IMR-90 (cell line): ENCODE measurements around the gene CTSL. TPM values are rescaled to one million over a fixed set of nuclear protein-coding genes. Genes with fewer than 3 reads are reported as not detected.

Source experiments
- ATAC-seq: fragments of 200-7000 bp; cut with Tn5 transposase; 2 replicates; pipeline ENCODE4 v1.9.1; 2020; ENCODE audit warnings: low read depth, mild to moderate bottlenecking, moderate library complexity
- BruUV-seq: library from RNA; stranded (reverse); fragments of 400-500 nt; replicated peaks from 2 replicates; lab custom pipeline; 2021; lab: Mats Ljungman, UMichigan
- CTCF ChIA-PET: fragments of 300-600 bp; formaldehyde crosslinking; extraction: SDS; loops from one replicate; lab custom pipeline; 2021; ENCODE audit warnings: antibody characterized with exemption; lab: Yijun Ruan, JAX
- POLR2A ChIA-PET: fragments of 300-600 bp; sonication (Branson Sonifier 250); formaldehyde crosslinking; loops from one replicate; lab custom pipeline; 2022; ENCODE audit warnings: antibody characterized with exemption; ENCODE audit not compliant: unreplicated experiment; lab: Charles Lee
- DNase-seq: peaks from one replicate; pipeline ENCODE4 v3.0.0; 2013
- H2AFZ ChIP-seq: replicated peaks from 2 replicates; pipeline ENCODE3; 2013; ENCODE audit warnings: low read length, mild to moderate bottlenecking; ENCODE audit not compliant: poor library complexity
- H2AK5ac ChIP-seq: 2 replicates; pipeline ENCODE4 v1.6.1; 2013; ENCODE audit warnings: low read depth, low read length, inconsistent platforms
- H2AK9ac ChIP-seq: replicated peaks from 2 replicates; pipeline ENCODE3; 2013; ENCODE audit warnings: mild to moderate bottlenecking, low read depth, low read length, moderate library complexity; ENCODE audit not compliant: poor library complexity
- H2BK120ac ChIP-seq: 2 replicates; pipeline ENCODE4 v1.6.1; 2013; ENCODE audit warnings: low read depth, low read length, inconsistent platforms
- H2BK15ac ChIP-seq: 3 replicates; pipeline ENCODE4 v1.6.1; 2013; ENCODE audit warnings: low read depth, low read length, inconsistent platforms
- H2BK20ac ChIP-seq: 2 replicates; pipeline ENCODE4 v1.6.1; 2013; ENCODE audit warnings: low read depth, mild to moderate bottlenecking, inconsistent platforms, low read length, moderate library complexity
- H2BK5ac ChIP-seq: 2 replicates; pipeline ENCODE4 v1.6.1; 2013; ENCODE audit warnings: mild to moderate bottlenecking, low read depth, low read length, inconsistent platforms; ENCODE audit not compliant: poor library complexity, severe bottlenecking
- H3K14ac ChIP-seq: replicated peaks from 2 replicates; pipeline ENCODE4 v1.6.1; 2013; ENCODE audit warnings: low read depth, low read length, inconsistent platforms
- H3K18ac ChIP-seq: 2 replicates; pipeline ENCODE4 v1.6.1; 2013; ENCODE audit warnings: low read depth, low read length, control low read depth
- H3K23ac ChIP-seq: 2 replicates; pipeline ENCODE4 v1.6.1; 2013; ENCODE audit warnings: low read depth, low read length, inconsistent platforms
- H3K27ac ChIP-seq: 2 replicates; pipeline ENCODE4 v1.5.1; 2013; ENCODE audit warnings: mild to moderate bottlenecking, control low read depth, low read length; ENCODE audit not compliant: insufficient read depth
- H3K27me3 ChIP-seq: 2 replicates; pipeline ENCODE4 v1.6.1; 2013; ENCODE audit warnings: low read length; ENCODE audit not compliant: control insufficient read depth, insufficient read depth
- H3K36me3 ChIP-seq: 2 replicates; pipeline ENCODE4 v1.6.1; 2013; ENCODE audit warnings: low read length, mixed read lengths; ENCODE audit not compliant: control insufficient read depth, insufficient read depth
- H3K4ac ChIP-seq: 2 replicates; pipeline ENCODE4 v1.6.1; 2013; ENCODE audit warnings: low read depth, low read length, inconsistent platforms
- H3K4me1 ChIP-seq: 2 replicates; pipeline ENCODE4 v1.6.1; 2013; ENCODE audit warnings: low read length, mixed read lengths; ENCODE audit not compliant: control insufficient read depth, insufficient read depth
- H3K4me2 ChIP-seq: 2 replicates; pipeline ENCODE4 v1.6.1; 2013; ENCODE audit warnings: low read depth, mild to moderate bottlenecking, control low read depth, low read length, moderate library complexity
- H3K4me3 ChIP-seq: 2 replicates; pipeline ENCODE4 v1.5.1; 2013; ENCODE audit warnings: low read depth, mild to moderate bottlenecking, control low read depth, low read length, moderate library complexity; ENCODE audit not compliant: insufficient read depth
- H3K56ac ChIP-seq: 2 replicates; pipeline ENCODE4 v1.6.1; 2013; ENCODE audit warnings: low read length, inconsistent platforms; ENCODE audit not compliant: insufficient read depth; ENCODE audit errors: extremely low read depth
- H3K79me1 ChIP-seq, 2 experiments: 2 replicates each; pipeline ENCODE4 v1.6.1; 2013; ENCODE audit warnings: low read length in 2 of 2, inconsistent platforms in 1 of 2, low read depth in 1 of 2
- H3K9ac ChIP-seq: 2 replicates; pipeline ENCODE4 v1.6.1; 2013; ENCODE audit warnings: low read depth, low read length, control low read depth
- H3K9me1 ChIP-seq: 2 replicates; pipeline ENCODE4 v1.6.1; 2013; ENCODE audit warnings: low read length, inconsistent platforms; ENCODE audit not compliant: insufficient read depth
- H3K9me3 ChIP-seq: 2 replicates; pipeline ENCODE4 v1.6.1; 2013; ENCODE audit warnings: low read length; ENCODE audit not compliant: control insufficient read depth, insufficient read depth
- H4K20me1 ChIP-seq: 2 replicates; pipeline ENCODE4 v1.6.1; 2013; ENCODE audit warnings: low read length, inconsistent platforms; ENCODE audit not compliant: insufficient read depth
- H4K5ac ChIP-seq: 2 replicates; pipeline ENCODE4 v1.6.1; 2013; ENCODE audit warnings: mild to moderate bottlenecking, low read depth, low read length, control low read depth
- H4K8ac ChIP-seq, 2 experiments: 2 replicates each; pipeline ENCODE4 v1.6.1; 2013; ENCODE audit warnings: low read depth in 2 of 2, low read length in 2 of 2, control low read depth in 1 of 2, inconsistent platforms in 1 of 2
- H4K91ac ChIP-seq: 2 replicates; pipeline ENCODE4 v1.6.1; 2013; ENCODE audit warnings: low read depth, low read length, inconsistent platforms; ENCODE audit not compliant: insufficient read depth
- BHLHE40 ChIP-seq: fragments of 150-350 bp; IDR thresholded peaks from 2 replicates; pipeline ENCODE4 v1.6.1; 2016; ENCODE audit warnings: mild to moderate bottlenecking, low read depth, low read length
- CEBPB ChIP-seq: IDR thresholded peaks from 2 replicates; pipeline ENCODE4 v1.6.1; 2012; ENCODE audit warnings: low read depth, low read length, improper control_type of control experiment
- CHD1 ChIP-seq: IDR thresholded peaks from 2 replicates; pipeline ENCODE4 v1.6.1; 2012; ENCODE audit warnings: low read depth, low read length, improper control_type of control experiment
- ELK1 ChIP-seq: fragments of 150-350 bp; IDR thresholded peaks from 2 replicates; pipeline ENCODE4 v1.6.1; 2016; ENCODE audit warnings: low read depth, mild to moderate bottlenecking, low read length, moderate library complexity, borderline replicate concordance
- FOS ChIP-seq: fragments of 150-350 bp; IDR thresholded peaks from 2 replicates; pipeline ENCODE4 v1.6.1; 2016; ENCODE audit warnings: low read depth, low read length
- MAFK ChIP-seq: IDR thresholded peaks from 2 replicates; pipeline ENCODE4 v1.6.1; 2012; ENCODE audit warnings: low read depth, low read length, improper control_type of control experiment
- MAZ ChIP-seq: IDR thresholded peaks from 2 replicates; pipeline ENCODE4 v1.6.1; 2012; ENCODE audit warnings: low read depth, mild to moderate bottlenecking, low read length, improper control_type of control experiment, moderate library complexity, borderline replicate concordance
- MXI1 ChIP-seq: IDR thresholded peaks from 2 replicates; pipeline ENCODE4 v1.6.1; 2012; ENCODE audit warnings: low read depth, mild to moderate bottlenecking, low read length, moderate library complexity, borderline replicate concordance
- NFE2L2 ChIP-seq: fragments of 150-350 bp; IDR thresholded peaks from 2 replicates; pipeline ENCODE4 v1.6.1; 2016; ENCODE audit warnings: low read depth, mild to moderate bottlenecking, low read length
- POLR2A ChIP-seq: IDR thresholded peaks from 2 replicates; pipeline ENCODE4 v1.6.1; 2012; ENCODE audit warnings: mild to moderate bottlenecking, low read depth, low read length
- RAD21 ChIP-seq: IDR thresholded peaks from 2 replicates; pipeline ENCODE4 v1.6.1; 2012; ENCODE audit warnings: low read length, improper control_type of control experiment
- RCOR1 ChIP-seq: IDR thresholded peaks from 2 replicates; pipeline ENCODE4 v1.6.1; 2012; ENCODE audit warnings: mild to moderate bottlenecking, low read length, improper control_type of control experiment; ENCODE audit not compliant: insufficient replicate concordance
- RFX5 ChIP-seq: IDR thresholded peaks from 2 replicates; pipeline ENCODE4 v1.8.0; 2012; ENCODE audit warnings: low read depth, mild to moderate bottlenecking, low read length, moderate library complexity
- SMC3 ChIP-seq: fragments of 150-350 bp; IDR thresholded peaks from 2 replicates; pipeline ENCODE4 v1.6.1; 2016; ENCODE audit warnings: low read depth, mild to moderate bottlenecking, antibody characterized with exemption, low read length, moderate library complexity
- USF2 ChIP-seq: fragments of 150-350 bp; IDR thresholded peaks from 2 replicates; pipeline ENCODE4 v1.6.1; 2017; ENCODE audit warnings: mild to moderate bottlenecking, antibody characterized with exemption, low read length, low read depth
- WGBS, 2 experiments: methylation state at CpG; one replicate each; pipeline versions ENCODE4 v1.1.5 to v1.1.7; 2013; ENCODE audit warnings: missing lambda C conversion rate in 2 of 2; ENCODE audit not compliant: insufficient read length in 1 of 2; ENCODE audit errors: extremely low coverage in 2 of 2; 5-methylcytosine and 5-hydroxymethylcytosine counted together
- dilution Hi-C: fragments of 300-500 bp; cut with HindIII; formaldehyde crosslinking; loops from one replicate; pipeline ENCODE4 v1.14.3; 2018; ENCODE audit warnings: low sequenced_read_pairs; ENCODE audit not compliant: unreplicated experiment
- in situ Hi-C: fragments of 300-500 bp; cut with MboI; formaldehyde crosslinking; loops from 3 replicates; pipeline ENCODE4 v1.14.3; 2019; ENCODE audit warnings: low sequenced_read_pairs, inconsistent platforms, mixed read lengths
- intact Hi-C: fragments of 100-400 bp; cut with micrococcal nuclease; formaldehyde crosslinking; loops from 2 replicates; pipeline ENCODE4 v1.10.0; 2022
- polyA plus RNA-seq, 3 experiments: library from polyadenylated mRNA; depleted of rRNA; stranded (reverse); fragments of >200 nt; gene quantifications; 2 replicates each; pipeline ENCODE4 v1.2.3, GENCODE V29; 2012; ENCODE audit warnings: low replicate concordance in 1 of 3
- total RNA-seq: library from RNA; depleted of rRNA; stranded (reverse); fragments of >200 nt; gene quantifications from 2 replicates; pipeline ENCODE4 v1.2.3, GENCODE V29; 2012
- TF ChIP-seq, protein P1 (sequence below): conservative IDR thresholded peaks from 2 replicates; pipeline ENCODE4 v1.5.1; 2012; ENCODE audit warnings: mild to moderate bottlenecking, low read depth, low read length, improper control_type of control experiment

Gene CTSL
- total and polyA plus RNA-seq, 2 of the 4 experiments (the other 2 are of a cell fraction): 57.0 to 112 TPM

GRCh38 chr9:87695523-87695922, 30.4 kb upstream of the CTSL start:
- no peaks in the 10 kb centered on the region for H3K36me3 ChIP-seq

More at GRCh38 chr9:87695523-87695922, 30.4 kb upstream of the CTSL start:
- intact Hi-C loops: no loop called here
- H3K9ac ChIP-seq: no peak overlapping the region
- H3K4ac ChIP-seq: no peak overlapping the region
- no peak overlapping the region for H3K23ac ChIP-seq
- no peak overlapping the region for H2BK120ac ChIP-seq
- no peak overlapping the region for H2AK9ac ChIP-seq
- no peaks in the 10 kb centered on the region for H3K79me1 ChIP-seq
- no peak overlapping the region for H3K4me2 ChIP-seq
- H4K8ac ChIP-seq: no peak overlapping the region
- no peak for TF ChIP-seq CEBPB
- TF ChIP-seq MAZ: no peak
- no peak for TF ChIP-seq USF2
- TF ChIP-seq CHD1: no peak
- TF ChIP-seq ELK1: no peak
- no peak for TF ChIP-seq MXI1
- TF ChIP-seq RFX5: no peak
- TF ChIP-seq SMC3: no peak
- TF ChIP-seq RCOR1: no peak
- TF ChIP-seq, protein P1, sequence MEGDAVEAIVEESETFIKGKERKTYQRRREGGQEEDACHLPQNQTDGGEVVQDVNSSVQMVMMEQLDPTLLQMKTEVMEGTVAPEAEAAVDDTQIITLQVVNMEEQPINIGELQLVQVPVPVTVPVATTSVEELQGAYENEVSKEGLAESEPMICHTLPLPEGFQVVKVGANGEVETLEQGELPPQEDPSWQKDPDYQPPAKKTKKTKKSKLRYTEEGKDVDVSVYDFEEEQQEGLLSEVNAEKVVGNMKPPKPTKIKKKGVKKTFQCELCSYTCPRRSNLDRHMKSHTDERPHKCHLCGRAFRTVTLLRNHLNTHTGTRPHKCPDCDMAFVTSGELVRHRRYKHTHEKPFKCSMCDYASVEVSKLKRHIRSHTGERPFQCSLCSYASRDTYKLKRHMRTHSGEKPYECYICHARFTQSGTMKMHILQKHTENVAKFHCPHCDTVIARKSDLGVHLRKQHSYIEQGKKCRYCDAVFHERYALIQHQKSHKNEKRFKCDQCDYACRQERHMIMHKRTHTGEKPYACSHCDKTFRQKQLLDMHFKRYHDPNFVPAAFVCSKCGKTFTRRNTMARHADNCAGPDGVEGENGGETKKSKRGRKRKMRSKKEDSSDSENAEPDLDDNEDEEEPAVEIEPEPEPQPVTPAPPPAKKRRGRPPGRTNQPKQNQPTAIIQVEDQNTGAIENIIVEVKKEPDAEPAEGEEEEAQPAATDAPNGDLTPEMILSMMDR: no peak
- no peak for TF ChIP-seq RAD21
- no peak for TF ChIP-seq NFE2L2
- TF ChIP-seq FOS: no peak
- TF ChIP-seq POLR2A: no peak
- no peak for TF ChIP-seq MAFK
- TF ChIP-seq BHLHE40: no peak
- no peaks in the 10 kb centered on the region; the same call in 1 of the 2 replicates for H3K9me3 ChIP-seq
- no peak overlapping the region for H2BK20ac ChIP-seq
- DNase-seq: no peak
- no peak for ATAC-seq
- dilution Hi-C loops: no loop called here
- H3K27me3 ChIP-seq: no peaks in the 10 kb centered on the region
- no peak overlapping the region for H3K27ac ChIP-seq
- ChIA-PET CTCF (no interaction called here), POLR2A (no interaction called here)
- no peak overlapping the region for H2AFZ ChIP-seq
- no peaks in the 10 kb centered on the region for H4K20me1 ChIP-seq
- no peak overlapping the region for H4K91ac ChIP-seq
- H2BK15ac ChIP-seq: no peak overlapping the region
- H4K5ac ChIP-seq: no peak overlapping the region
- H3K56ac ChIP-seq: no peak overlapping the region
- no peak overlapping the region for H2BK5ac ChIP-seq
- no TSS peak for BruUV-seq
- H3K9me1 ChIP-seq: no peaks in the 10 kb centered on the region; the same call in 1 of the 2 replicates
- no peak overlapping the region for H3K14ac ChIP-seq
- no peak overlapping the region for H2AK5ac ChIP-seq
- H3K4me1 ChIP-seq: no peaks in the 10 kb centered on the region
- in situ Hi-C loops: loop anchor here (25.0 kb wide), 2 partner anchors 342 to 1317 kb away; no protein-coding TSS in a partner anchor
- H3K4me3 ChIP-seq: no peak overlapping the region
- H3K18ac ChIP-seq: no peak overlapping the region
- 60% methylated on average over 1 of the region's 1 CpG; no CpG with 5 or more reads in 1 of the 2 experiments for WGBS, 2 experiments
